ENCODE results near the gene SIX1. TPM values are rescaled to one million over a fixed set of nuclear protein-coding genes. Genes with fewer than 3 reads are reported as not detected.

SIX1 gene
- total RNA-seq (2021) (0.21 to 0.59 TPM (median 0.30 TPM) in 3 replicates), Bru-seq, nascent RNA (percentile 30 among the genes with signal in this experiment)
- long read RNA-seq, experiment 1, partial matches to known transcripts, result 0 of 1 reads
- long read RNA-seq, experiment 1, other reads (novel, unspliced or antisense), result 0 of 1 reads
- long read RNA-seq, experiment 2, partial matches to known transcripts, result 0 of 1 reads
- long read RNA-seq, experiment 2, other reads (novel, unspliced or antisense), result 0 of 1 reads
- long read RNA-seq, experiment 3, partial matches to known transcripts, result 0 of 1 reads
- long read RNA-seq, experiment 3, other reads (novel, unspliced or antisense), result 0 of 1 reads

GRCh38 chr14:60648934-60649874 lies at the start of gene SIX1:
Gene SIX1, minus strand, starts transcription at chr14:60649477. Its CDS starts 288 bp downstream, at chr14:60649189.
- no peaks in the 10 kb centered on the region for H3K36me3 Mint-ChIP-seq
- ChIA-PET CTCF (interaction anchor here (0.9 to 1.2 kb wide), 3 partner anchors 12 to 88 kb away, joined by 3 to 4 read pairs (median 3); no protein-coding TSS in a partner anchor), POLR2A (interaction anchor here (0.6 to 1.0 kb wide), 4 partner anchors 9 to 293 kb away, joined by 3 to 6 read pairs (median 4); no protein-coding TSS in a partner anchor)
- H3K4me3 Mint-ChIP-seq, result peak within 1 kb of the TSS; percentile 70
- H3K9me3 Mint-ChIP-seq, result no peaks in the 10 kb centered on the region
- ATAC-seq, result peak; percentile 82
- H3K27ac Mint-ChIP-seq, result no peak within 1 kb of the TSS
- DNase-seq (ENCODE audit: low spot score), result peak; percentile 91
- peaks cover 85% of the 10 kb centered on the region for H3K4me1 Mint-ChIP-seq
- peaks cover 99% of the 10 kb centered on the region for H3K27me3 Mint-ChIP-seq (ENCODE audit: low read depth)
- TF ChIP-seq, protein P1, sequence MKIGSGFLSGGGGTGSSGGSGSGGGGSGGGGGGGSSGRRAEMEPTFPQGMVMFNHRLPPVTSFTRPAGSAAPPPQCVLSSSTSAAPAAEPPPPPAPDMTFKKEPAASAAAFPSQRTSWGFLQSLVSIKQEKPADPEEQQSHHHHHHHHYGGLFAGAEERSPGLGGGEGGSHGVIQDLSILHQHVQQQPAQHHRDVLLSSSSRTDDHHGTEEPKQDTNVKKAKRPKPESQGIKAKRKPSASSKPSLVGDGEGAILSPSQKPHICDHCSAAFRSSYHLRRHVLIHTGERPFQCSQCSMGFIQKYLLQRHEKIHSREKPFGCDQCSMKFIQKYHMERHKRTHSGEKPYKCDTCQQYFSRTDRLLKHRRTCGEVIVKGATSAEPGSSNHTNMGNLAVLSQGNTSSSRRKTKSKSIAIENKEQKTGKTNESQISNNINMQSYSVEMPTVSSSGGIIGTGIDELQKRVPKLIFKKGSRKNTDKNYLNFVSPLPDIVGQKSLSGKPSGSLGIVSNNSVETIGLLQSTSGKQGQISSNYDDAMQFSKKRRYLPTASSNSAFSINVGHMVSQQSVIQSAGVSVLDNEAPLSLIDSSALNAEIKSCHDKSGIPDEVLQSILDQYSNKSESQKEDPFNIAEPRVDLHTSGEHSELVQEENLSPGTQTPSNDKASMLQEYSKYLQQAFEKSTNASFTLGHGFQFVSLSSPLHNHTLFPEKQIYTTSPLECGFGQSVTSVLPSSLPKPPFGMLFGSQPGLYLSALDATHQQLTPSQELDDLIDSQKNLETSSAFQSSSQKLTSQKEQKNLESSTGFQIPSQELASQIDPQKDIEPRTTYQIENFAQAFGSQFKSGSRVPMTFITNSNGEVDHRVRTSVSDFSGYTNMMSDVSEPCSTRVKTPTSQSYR (CRISPR knock-in tag; IDR thresholded peaks at IDR 0.05), result no peak
- TF ChIP-seq ELF4 (CRISPR knock-in tag; IDR thresholded peaks at IDR 0.05; ENCODE audit: low read depth), result no peak
- no peak; the same call in 1 of the 2 replicates for TF ChIP-seq FOXK1 (CRISPR knock-in tag; IDR thresholded peaks at IDR 0.05)
- no peak for TF ChIP-seq NFATC4 (CRISPR knock-in tag; IDR thresholded peaks at IDR 0.05)
- TF ChIP-seq, protein P2, sequence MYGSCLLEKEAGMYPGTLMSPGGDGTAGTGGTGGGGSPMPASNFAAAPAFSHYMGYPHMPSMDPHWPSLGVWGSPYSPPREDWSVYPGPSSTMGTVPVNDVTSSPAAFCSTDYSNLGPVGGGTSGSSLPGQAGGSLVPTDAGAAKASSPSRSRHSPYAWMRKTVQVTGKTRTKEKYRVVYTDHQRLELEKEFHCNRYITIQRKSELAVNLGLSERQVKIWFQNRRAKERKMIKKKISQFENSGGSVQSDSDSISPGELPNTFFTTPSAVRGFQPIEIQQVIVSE (CRISPR knock-in tag; IDR thresholded peaks at IDR 0.05; ENCODE audit: borderline replicate concordance), result no peak
- TF ChIP-seq GABPB1 (CRISPR knock-in tag; IDR thresholded peaks at IDR 0.05), result no peak
- no peak for TF ChIP-seq CREB1 (CRISPR knock-in tag; IDR thresholded peaks at IDR 0.05)
- TF ChIP-seq NR3C1 (CRISPR knock-in tag; conservative IDR thresholded peaks at IDR 0.05; ENCODE audit: low read depth), result no peak
- no peak for TF ChIP-seq PREB (CRISPR knock-in tag; IDR thresholded peaks at IDR 0.05; ENCODE audit: borderline replicate concordance)
- TF ChIP-seq JAZF1 (CRISPR knock-in tag; IDR thresholded peaks at IDR 0.05), result no peak
- TF ChIP-seq ZNF423 (CRISPR knock-in tag; IDR thresholded peaks at IDR 0.05), result peak; percentile 66; the same call in 1 of the 2 replicates
- TF ChIP-seq, protein P3, sequence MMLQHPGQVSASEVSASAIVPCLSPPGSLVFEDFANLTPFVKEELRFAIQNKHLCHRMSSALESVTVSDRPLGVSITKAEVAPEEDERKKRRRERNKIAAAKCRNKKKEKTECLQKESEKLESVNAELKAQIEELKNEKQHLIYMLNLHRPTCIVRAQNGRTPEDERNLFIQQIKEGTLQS (CRISPR knock-in tag; conservative IDR thresholded peaks at IDR 0.05), result no peak
- no peak for TF ChIP-seq ZNF396 (CRISPR knock-in tag; IDR thresholded peaks at IDR 0.05; ENCODE audit: borderline replicate concordance)
- TF ChIP-seq NR2C2 (CRISPR knock-in tag; IDR thresholded peaks at IDR 0.05), result no peak
- no peak for TF ChIP-seq MLX (CRISPR knock-in tag; IDR thresholded peaks at IDR 0.05)
- TF ChIP-seq, protein P4, sequence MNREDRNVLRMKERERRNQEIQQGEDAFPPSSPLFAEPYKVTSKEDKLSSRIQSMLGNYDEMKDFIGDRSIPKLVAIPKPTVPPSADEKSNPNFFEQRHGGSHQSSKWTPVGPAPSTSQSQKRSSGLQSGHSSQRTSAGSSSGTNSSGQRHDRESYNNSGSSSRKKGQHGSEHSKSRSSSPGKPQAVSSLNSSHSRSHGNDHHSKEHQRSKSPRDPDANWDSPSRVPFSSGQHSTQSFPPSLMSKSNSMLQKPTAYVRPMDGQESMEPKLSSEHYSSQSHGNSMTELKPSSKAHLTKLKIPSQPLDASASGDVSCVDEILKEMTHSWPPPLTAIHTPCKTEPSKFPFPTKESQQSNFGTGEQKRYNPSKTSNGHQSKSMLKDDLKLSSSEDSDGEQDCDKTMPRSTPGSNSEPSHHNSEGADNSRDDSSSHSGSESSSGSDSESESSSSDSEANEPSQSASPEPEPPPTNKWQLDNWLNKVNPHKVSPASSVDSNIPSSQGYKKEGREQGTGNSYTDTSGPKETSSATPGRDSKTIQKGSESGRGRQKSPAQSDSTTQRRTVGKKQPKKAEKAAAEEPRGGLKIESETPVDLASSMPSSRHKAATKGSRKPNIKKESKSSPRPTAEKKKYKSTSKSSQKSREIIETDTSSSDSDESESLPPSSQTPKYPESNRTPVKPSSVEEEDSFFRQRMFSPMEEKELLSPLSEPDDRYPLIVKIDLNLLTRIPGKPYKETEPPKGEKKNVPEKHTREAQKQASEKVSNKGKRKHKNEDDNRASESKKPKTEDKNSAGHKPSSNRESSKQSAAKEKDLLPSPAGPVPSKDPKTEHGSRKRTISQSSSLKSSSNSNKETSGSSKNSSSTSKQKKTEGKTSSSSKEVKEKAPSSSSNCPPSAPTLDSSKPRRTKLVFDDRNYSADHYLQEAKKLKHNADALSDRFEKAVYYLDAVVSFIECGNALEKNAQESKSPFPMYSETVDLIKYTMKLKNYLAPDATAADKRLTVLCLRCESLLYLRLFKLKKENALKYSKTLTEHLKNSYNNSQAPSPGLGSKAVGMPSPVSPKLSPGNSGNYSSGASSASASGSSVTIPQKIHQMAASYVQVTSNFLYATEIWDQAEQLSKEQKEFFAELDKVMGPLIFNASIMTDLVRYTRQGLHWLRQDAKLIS (CRISPR knock-in tag; IDR thresholded peaks at IDR 0.05; ENCODE audit: borderline replicate concordance), result no peak
- no peak for TF ChIP-seq ZBTB21 (CRISPR knock-in tag; IDR thresholded peaks at IDR 0.05; ENCODE audit: borderline replicate concordance)
- TF ChIP-seq MYBL2 (CRISPR knock-in tag; IDR thresholded peaks at IDR 0.05), result no peak
- TF ChIP-seq SP1 (CRISPR knock-in tag; conservative IDR thresholded peaks at IDR 0.05), result peak; percentile 26; the same call in 1 of the 2 replicates
- TF ChIP-seq, protein P5, sequence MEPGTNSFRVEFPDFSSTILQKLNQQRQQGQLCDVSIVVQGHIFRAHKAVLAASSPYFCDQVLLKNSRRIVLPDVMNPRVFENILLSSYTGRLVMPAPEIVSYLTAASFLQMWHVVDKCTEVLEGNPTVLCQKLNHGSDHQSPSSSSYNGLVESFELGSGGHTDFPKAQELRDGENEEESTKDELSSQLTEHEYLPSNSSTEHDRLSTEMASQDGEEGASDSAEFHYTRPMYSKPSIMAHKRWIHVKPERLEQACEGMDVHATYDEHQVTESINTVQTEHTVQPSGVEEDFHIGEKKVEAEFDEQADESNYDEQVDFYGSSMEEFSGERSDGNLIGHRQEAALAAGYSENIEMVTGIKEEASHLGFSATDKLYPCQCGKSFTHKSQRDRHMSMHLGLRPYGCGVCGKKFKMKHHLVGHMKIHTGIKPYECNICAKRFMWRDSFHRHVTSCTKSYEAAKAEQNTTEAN (CRISPR knock-in tag; IDR thresholded peaks at IDR 0.05), result no peak
- TF ChIP-seq, protein P6, sequence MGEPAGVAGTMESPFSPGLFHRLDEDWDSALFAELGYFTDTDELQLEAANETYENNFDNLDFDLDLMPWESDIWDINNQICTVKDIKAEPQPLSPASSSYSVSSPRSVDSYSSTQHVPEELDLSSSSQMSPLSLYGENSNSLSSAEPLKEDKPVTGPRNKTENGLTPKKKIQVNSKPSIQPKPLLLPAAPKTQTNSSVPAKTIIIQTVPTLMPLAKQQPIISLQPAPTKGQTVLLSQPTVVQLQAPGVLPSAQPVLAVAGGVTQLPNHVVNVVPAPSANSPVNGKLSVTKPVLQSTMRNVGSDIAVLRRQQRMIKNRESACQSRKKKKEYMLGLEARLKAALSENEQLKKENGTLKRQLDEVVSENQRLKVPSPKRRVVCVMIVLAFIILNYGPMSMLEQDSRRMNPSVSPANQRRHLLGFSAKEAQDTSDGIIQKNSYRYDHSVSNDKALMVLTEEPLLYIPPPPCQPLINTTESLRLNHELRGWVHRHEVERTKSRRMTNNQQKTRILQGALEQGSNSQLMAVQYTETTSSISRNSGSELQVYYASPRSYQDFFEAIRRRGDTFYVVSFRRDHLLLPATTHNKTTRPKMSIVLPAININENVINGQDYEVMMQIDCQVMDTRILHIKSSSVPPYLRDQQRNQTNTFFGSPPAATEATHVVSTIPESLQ (CRISPR knock-in tag; IDR thresholded peaks at IDR 0.05), result no peak

Data from WTC11 (cell line).